HG03196 (cell line): ENCODE measurements around the gene SLC15A2.
A peak's percentile ranks its signal among the peaks of the same experiment; 100 is the strongest.

Source experiments
- ATAC-seq: cut with Tn5 transposase; IDR thresholded peaks from one replicate; pipeline ENCODE4 v1.9.1; 2021; ENCODE audit not compliant: unreplicated experiment

Gene SLC15A2

GRCh38 chr3:121979246-121979645 lies 85.0 kb downstream of the SLC15A2 start:
- ATAC-seq, result no peak

- peak; percentile 79 for ATAC-seq
Measured at GRCh38 chr3:121979734-121980449, 85.7 kb downstream of the SLC15A2 start.

GRCh38 chr3:121980450-121980796 lies 86.2 kb downstream of the SLC15A2 start:
- no peak for ATAC-seq

GRCh38 chr3:121981473-121981872 lies 87.3 kb downstream of the SLC15A2 start:
- ATAC-seq, result no peak

GRCh38 chr3:121985846-121986245 lies 91.6 kb downstream of the SLC15A2 start:
- ATAC-seq, result no peak

- ATAC-seq, result no peak
Measured at GRCh38 chr3:121988146-121988545, 93.9 kb downstream of the SLC15A2 start.

GRCh38 chr3:121989943-121990342 lies 95.7 kb downstream of the SLC15A2 start:
- no peak for ATAC-seq

- ATAC-seq, result no peak
Measured at GRCh38 chr3:121992601-121993560, 98.7 kb downstream of the SLC15A2 start.
